PC-3 (cell line): ENCODE results near the gene ZC3H11A.

Experiments
- EZH2 ChIP-seq: fragments of 300-600 bp; sonication (generic); IDR thresholded peaks from one replicate; pipeline ENCODE4 v1.6.1; 2017; ENCODE audit warnings: antibody characterized with exemption, mild to moderate bottlenecking, low read length; ENCODE audit not compliant: unreplicated experiment
- EZH2phosphoT487 ChIP-seq: fragments of 300-600 bp; sonication (generic); IDR thresholded peaks from 2 replicates; pipeline ENCODE4 v1.6.1; 2018; ENCODE audit warnings: mild to moderate bottlenecking, antibody characterized with exemption, low read length, borderline replicate concordance
- TF ChIP-seq, protein P1 (sequence below): fragments of 300-600 bp; sonication (generic); conservative IDR thresholded peaks from 2 replicates; pipeline ENCODE4 v1.5.1; 2017; ENCODE audit warnings: antibody characterized with exemption, low read depth, mild to moderate bottlenecking, low read length

- TF ChIP-seq, protein P1, sequence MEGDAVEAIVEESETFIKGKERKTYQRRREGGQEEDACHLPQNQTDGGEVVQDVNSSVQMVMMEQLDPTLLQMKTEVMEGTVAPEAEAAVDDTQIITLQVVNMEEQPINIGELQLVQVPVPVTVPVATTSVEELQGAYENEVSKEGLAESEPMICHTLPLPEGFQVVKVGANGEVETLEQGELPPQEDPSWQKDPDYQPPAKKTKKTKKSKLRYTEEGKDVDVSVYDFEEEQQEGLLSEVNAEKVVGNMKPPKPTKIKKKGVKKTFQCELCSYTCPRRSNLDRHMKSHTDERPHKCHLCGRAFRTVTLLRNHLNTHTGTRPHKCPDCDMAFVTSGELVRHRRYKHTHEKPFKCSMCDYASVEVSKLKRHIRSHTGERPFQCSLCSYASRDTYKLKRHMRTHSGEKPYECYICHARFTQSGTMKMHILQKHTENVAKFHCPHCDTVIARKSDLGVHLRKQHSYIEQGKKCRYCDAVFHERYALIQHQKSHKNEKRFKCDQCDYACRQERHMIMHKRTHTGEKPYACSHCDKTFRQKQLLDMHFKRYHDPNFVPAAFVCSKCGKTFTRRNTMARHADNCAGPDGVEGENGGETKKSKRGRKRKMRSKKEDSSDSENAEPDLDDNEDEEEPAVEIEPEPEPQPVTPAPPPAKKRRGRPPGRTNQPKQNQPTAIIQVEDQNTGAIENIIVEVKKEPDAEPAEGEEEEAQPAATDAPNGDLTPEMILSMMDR = no peak
- no peak for TF ChIP-seq EZH2
- TF ChIP-seq EZH2phosphoT487 = no peak
These were observed 43.7 kb downstream of the ZC3H11A start for GRCh38 chr1:203839081-203839480.
